ENCODE measurements around the gene HMGN1.

HMGN1 gene

DNA sequence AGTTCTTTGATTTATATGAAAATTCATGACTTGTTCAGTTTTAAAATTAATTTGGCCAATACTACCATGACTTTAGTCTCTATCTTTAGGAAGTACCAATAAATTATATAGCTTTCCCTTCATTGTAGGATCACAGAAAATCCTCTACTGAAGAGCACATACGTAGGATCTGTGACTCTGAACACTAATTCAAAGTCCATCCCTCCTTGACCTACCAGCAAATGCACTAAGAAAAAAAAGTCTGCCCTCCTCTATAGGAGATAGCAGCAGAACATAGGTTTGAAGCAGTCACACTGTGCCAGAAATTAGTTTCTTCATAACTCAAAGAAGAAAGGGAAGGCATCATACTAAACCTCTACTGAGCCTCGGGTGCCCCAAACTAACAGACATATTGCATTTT is 52.0 kb downstream of the HMGN1 start:
- DNase-seq (ENCODE audit: low spot score) = no peak

Measured in hematopoietic multipotent progenitor cell treated with erythropoietin and hydrocortisone succinate and interleukin-3 and kit ligand, for 17 days (in vitro differentiated cells).